ENCODE data around the gene CXCL5.

CXCL5 gene

GRCh38 chr4:74038086-74038424 lies 39.6 kb upstream of the CXCL5 start:
- no peak overlapping the region for H3K27ac ChIP-seq (ENCODE audit: insufficient read depth, low read length, poor library complexity, severe bottlenecking)
- H3K4me3 ChIP-seq (ENCODE audit: insufficient read depth, low read depth, low read length, poor library complexity, severe bottlenecking), result no peak overlapping the region
- no peaks in the 10 kb centered on the region for H3K36me3 ChIP-seq (ENCODE audit: control insufficient read depth, insufficient read depth, low read length)
- no peaks in the 10 kb centered on the region for H3K9me3 ChIP-seq (ENCODE audit: control insufficient read depth, low read length)
- peaks cover 3% of the 10 kb centered on the region for H3K27me3 ChIP-seq (replicated peaks; ENCODE audit: control insufficient read depth, insufficient read depth, low read length, poor library complexity, severe bottlenecking)
- no peak for DNase-seq
- peaks cover 2% of the 10 kb centered on the region for H3K4me1 ChIP-seq (ENCODE audit: control insufficient read depth, insufficient read depth, low read length, poor library complexity, severe bottlenecking)

- Histone ChIP-seq H3K4me1 (ENCODE audit: control insufficient read depth, insufficient read depth, low read length, poor library complexity, severe bottlenecking) (peaks cover 2% of the 10 kb centered on the region), H3K9me3 (ENCODE audit: control insufficient read depth, low read length) (no peaks in the 10 kb centered on the region), H3K36me3 (ENCODE audit: control insufficient read depth, insufficient read depth, low read length) (no peaks in the 10 kb centered on the region), H3K27me3 (replicated peaks; ENCODE audit: control insufficient read depth, insufficient read depth, low read length, poor library complexity, severe bottlenecking) (peaks cover 3% of the 10 kb centered on the region), H3K27ac (ENCODE audit: insufficient read depth, low read length, poor library complexity, severe bottlenecking) (no peak overlapping the region), H3K4me3 (ENCODE audit: insufficient read depth, low read depth, low read length, poor library complexity, severe bottlenecking) (no peak overlapping the region)
- no peak for DNase-seq
Observed at GRCh38 chr4:74037076-74037955, 38.8 kb upstream of the CXCL5 start.

- Histone ChIP-seq H3K27ac (ENCODE audit: insufficient read depth, low read length, poor library complexity, severe bottlenecking) (no peak overlapping the region), H3K36me3 (ENCODE audit: control insufficient read depth, insufficient read depth, low read length) (no peaks in the 10 kb centered on the region), H3K4me1 (ENCODE audit: control insufficient read depth, insufficient read depth, low read length, poor library complexity, severe bottlenecking) (peaks cover under 1% of the 10 kb centered on the region), H3K4me3 (ENCODE audit: insufficient read depth, low read depth, low read length, poor library complexity, severe bottlenecking) (no peak overlapping the region), H3K27me3 (replicated peaks; ENCODE audit: control insufficient read depth, insufficient read depth, low read length, poor library complexity, severe bottlenecking) (no peaks in the 10 kb centered on the region), H3K9me3 (ENCODE audit: control insufficient read depth, low read length) (no peaks in the 10 kb centered on the region)
- DNase-seq, result no peak
Observed at GRCh38 chr4:74033739-74034138, 35.3 kb upstream of the CXCL5 start.

GRCh38 chr4:74032064-74032463 lies 33.6 kb upstream of the CXCL5 start:
- no peak overlapping the region for H3K27ac ChIP-seq (ENCODE audit: insufficient read depth, low read length, poor library complexity, severe bottlenecking)

GRCh38 chr4:74031576-74031975 lies 33.1 kb upstream of the CXCL5 start:
- H3K27ac ChIP-seq (ENCODE audit: insufficient read depth, low read length, poor library complexity, severe bottlenecking), result no peak overlapping the region
- H3K27me3 ChIP-seq (replicated peaks; ENCODE audit: control insufficient read depth, insufficient read depth, low read length, poor library complexity, severe bottlenecking), result no peaks in the 10 kb centered on the region
- no peaks in the 10 kb centered on the region for H3K36me3 ChIP-seq (ENCODE audit: control insufficient read depth, insufficient read depth, low read length)
- H3K4me1 ChIP-seq (ENCODE audit: control insufficient read depth, insufficient read depth, low read length, poor library complexity, severe bottlenecking), result no peaks in the 10 kb centered on the region
- H3K9me3 ChIP-seq (ENCODE audit: control insufficient read depth, low read length), result no peaks in the 10 kb centered on the region
- DNase-seq, result no peak
- no peak overlapping the region for H3K4me3 ChIP-seq (ENCODE audit: insufficient read depth, low read depth, low read length, poor library complexity, severe bottlenecking)

More at GRCh38 chr4:74032064-74032463, 33.6 kb upstream of the CXCL5 start:
- Histone ChIP-seq H3K4me1 (ENCODE audit: control insufficient read depth, insufficient read depth, low read length, poor library complexity, severe bottlenecking) (no peaks in the 10 kb centered on the region), H3K9me3 (ENCODE audit: control insufficient read depth, low read length) (no peaks in the 10 kb centered on the region), H3K36me3 (ENCODE audit: control insufficient read depth, insufficient read depth, low read length) (no peaks in the 10 kb centered on the region), H3K27me3 (replicated peaks; ENCODE audit: control insufficient read depth, insufficient read depth, low read length, poor library complexity, severe bottlenecking) (no peaks in the 10 kb centered on the region), H3K4me3 (ENCODE audit: insufficient read depth, low read depth, low read length, poor library complexity, severe bottlenecking) (no peak overlapping the region)
- DNase-seq, result no peak

GRCh38 chr4:74030285-74030684 lies 31.8 kb upstream of the CXCL5 start:
- DNase-seq, result no peak
- Histone ChIP-seq H3K27me3 (replicated peaks; ENCODE audit: control insufficient read depth, insufficient read depth, low read length, poor library complexity, severe bottlenecking) (no peaks in the 10 kb centered on the region), H3K9me3 (ENCODE audit: control insufficient read depth, low read length) (no peaks in the 10 kb centered on the region), H3K4me3 (ENCODE audit: insufficient read depth, low read depth, low read length, poor library complexity, severe bottlenecking) (no peak overlapping the region), H3K36me3 (ENCODE audit: control insufficient read depth, insufficient read depth, low read length) (no peaks in the 10 kb centered on the region), H3K27ac (ENCODE audit: insufficient read depth, low read length, poor library complexity, severe bottlenecking) (no peak overlapping the region), H3K4me1 (ENCODE audit: control insufficient read depth, insufficient read depth, low read length, poor library complexity, severe bottlenecking) (no peaks in the 10 kb centered on the region)

GRCh38 chr4:74028504-74028903 lies 30.0 kb upstream of the CXCL5 start:
- H3K27me3 ChIP-seq (replicated peaks; ENCODE audit: control insufficient read depth, insufficient read depth, low read length, poor library complexity, severe bottlenecking), result no peaks in the 10 kb centered on the region
- DNase-seq, result no peak
- no peak overlapping the region for H3K27ac ChIP-seq (ENCODE audit: insufficient read depth, low read length, poor library complexity, severe bottlenecking)
- H3K4me3 ChIP-seq (ENCODE audit: insufficient read depth, low read depth, low read length, poor library complexity, severe bottlenecking), result no peak overlapping the region
- no peaks in the 10 kb centered on the region for H3K36me3 ChIP-seq (ENCODE audit: control insufficient read depth, insufficient read depth, low read length)
- H3K4me1 ChIP-seq (ENCODE audit: control insufficient read depth, insufficient read depth, low read length, poor library complexity, severe bottlenecking), result no peaks in the 10 kb centered on the region
- no peaks in the 10 kb centered on the region for H3K9me3 ChIP-seq (ENCODE audit: control insufficient read depth, low read length)

- Histone ChIP-seq H3K9me3 (ENCODE audit: control insufficient read depth, low read length) (no peaks in the 10 kb centered on the region), H3K27ac (ENCODE audit: insufficient read depth, low read length, poor library complexity, severe bottlenecking) (no peak overlapping the region), H3K27me3 (replicated peaks; ENCODE audit: control insufficient read depth, insufficient read depth, low read length, poor library complexity, severe bottlenecking) (no peaks in the 10 kb centered on the region), H3K4me1 (ENCODE audit: control insufficient read depth, insufficient read depth, low read length, poor library complexity, severe bottlenecking) (no peaks in the 10 kb centered on the region), H3K36me3 (ENCODE audit: control insufficient read depth, insufficient read depth, low read length) (no peaks in the 10 kb centered on the region), H3K4me3 (ENCODE audit: insufficient read depth, low read depth, low read length, poor library complexity, severe bottlenecking) (no peak overlapping the region)
- DNase-seq, result no peak
Observed at GRCh38 chr4:74023709-74024108, 25.2 kb upstream of the CXCL5 start.

- Histone ChIP-seq H3K9me3 (ENCODE audit: control insufficient read depth, low read length) (no peaks in the 10 kb centered on the region), H3K36me3 (ENCODE audit: control insufficient read depth, insufficient read depth, low read length) (no peaks in the 10 kb centered on the region), H3K4me1 (ENCODE audit: control insufficient read depth, insufficient read depth, low read length, poor library complexity, severe bottlenecking) (no peaks in the 10 kb centered on the region), H3K27me3 (replicated peaks; ENCODE audit: control insufficient read depth, insufficient read depth, low read length, poor library complexity, severe bottlenecking) (no peaks in the 10 kb centered on the region), H3K4me3 (ENCODE audit: insufficient read depth, low read depth, low read length, poor library complexity, severe bottlenecking) (no peak overlapping the region), H3K27ac (ENCODE audit: insufficient read depth, low read length, poor library complexity, severe bottlenecking) (no peak overlapping the region)
- DNase-seq, result no peak
Observed at GRCh38 chr4:74021601-74022000, 23.1 kb upstream of the CXCL5 start.

- Histone ChIP-seq H3K27ac (ENCODE audit: insufficient read depth, low read length, poor library complexity, severe bottlenecking) (no peak overlapping the region), H3K36me3 (ENCODE audit: control insufficient read depth, insufficient read depth, low read length) (no peaks in the 10 kb centered on the region), H3K9me3 (ENCODE audit: control insufficient read depth, low read length) (no peaks in the 10 kb centered on the region), H3K4me1 (ENCODE audit: control insufficient read depth, insufficient read depth, low read length, poor library complexity, severe bottlenecking) (no peaks in the 10 kb centered on the region), H3K4me3 (ENCODE audit: insufficient read depth, low read depth, low read length, poor library complexity, severe bottlenecking) (no peak overlapping the region), H3K27me3 (replicated peaks; ENCODE audit: control insufficient read depth, insufficient read depth, low read length, poor library complexity, severe bottlenecking) (no peaks in the 10 kb centered on the region)
- no peak for DNase-seq
Observed at GRCh38 chr4:74018771-74019170, 20.3 kb upstream of the CXCL5 start.
